Heart left ventricle (tissue), 16 donors: ENCODE data around the gene ZKSCAN5. TPM values are rescaled to one million over a fixed set of nuclear protein-coding genes. Genes with fewer than 3 reads are reported as not detected.

Source experiments
- ATAC-seq, 4 donors: fragments of 200-7000 bp; cut with Tn5 transposase; one replicate each; pipeline ENCODE4 v1.9.1; 2020 to 2022; ENCODE audit warnings: moderate library complexity in 4 of 4, mild to moderate bottlenecking in 3 of 4, moderate number of reproducible peaks in 1 of 4
- DNase-seq, 5 donors: peaks; one replicate each; pipeline ENCODE4 v3.0.0-alpha.2; 2020
- H3K27ac ChIP-seq, 12 donors: fragments of 200-600 bp; sonication (generic) in 4 of 12; one replicate each; pipeline versions ENCODE4 v1.5.0 to v1.8.0; 2016 to 2022; ENCODE audit warnings: mild to moderate bottlenecking in 2 of 12
- H3K27me3 ChIP-seq, 9 donors: fragments of 200-600 bp; sonication (generic) in 2 of 9; one replicate each; pipeline versions ENCODE4 v1.5.1 to v1.8.0; 2016 to 2022; ENCODE audit warnings: mild to moderate bottlenecking in 3 of 9
- H3K36me3 ChIP-seq, 9 donors: fragments of 200-600 bp; sonication (generic) in 2 of 9; one replicate each; pipeline versions ENCODE4 v1.5.0 to v1.8.0; 2018 to 2022; ENCODE audit warnings: mild to moderate bottlenecking in 2 of 9
- H3K4me1 ChIP-seq, 12 donors: fragments of 200-600 bp; sonication (generic) in 4 of 12; one replicate each; pipeline versions ENCODE4 v1.5.0 to v1.8.0; 2016 to 2022; ENCODE audit warnings: mild to moderate bottlenecking in 3 of 12
- H3K4me3 ChIP-seq, 12 donors: fragments of 200-600 bp; sonication (generic) in 4 of 12; one replicate each; pipeline versions ENCODE4 v1.5.0 to v1.8.0; 2017 to 2022; ENCODE audit warnings: mild to moderate bottlenecking in 9 of 12, moderate library complexity in 4 of 12
- H3K9me3 ChIP-seq, 12 donors: fragments of 200-600 bp; sonication (generic) in 4 of 12; one replicate each; pipeline versions ENCODE4 v1.5.0 to v1.8.0; 2016 to 2022; ENCODE audit warnings: mild to moderate bottlenecking in 1 of 12
- CTCF ChIP-seq, 12 donors: fragments of 200-600 bp; sonication (generic) in 4 of 12; IDR thresholded peaks; one replicate each; pipeline versions ENCODE4 v1.5.0 to v1.8.0; 2018 to 2022; ENCODE audit warnings: antibody characterized with exemption in 12 of 12, mild to moderate bottlenecking in 5 of 12
- POLR2A ChIP-seq, 2 donors: fragments of 450-650 bp; IDR thresholded peaks; one replicate each; pipeline ENCODE4 v1.6.1; 2017; ENCODE audit warnings: antibody characterized with exemption in 2 of 2, mild to moderate bottlenecking in 2 of 2, moderate library complexity in 2 of 2
- WGBS, 4 donors: extraction: QIAGEN DNeasy Blood & Tissue Kit in 2 of 4; methylation state at CpG; one replicate each; pipeline versions ENCODE4 v1.1.5 to v1.1.7; 2013 to 2018; 5-methylcytosine and 5-hydroxymethylcytosine counted together
- intact Hi-C, 10 donors: fragments of 100-400 bp; cut with DNase I; formaldehyde crosslinking; loops; one replicate each; pipeline versions ENCODE4 v1.11.1 to v1.14.2; 2022
- polyA plus RNA-seq, 2 donors: library from polyadenylated mRNA; stranded (reverse); fragments of 200-250 nt; gene quantifications; one replicate each; pipeline ENCODE4 v1.2.3, GENCODE V29; 2013
- total RNA-seq, 9 donors: library from RNA; depleted of rRNA in 2 of 9; stranded (reverse); fragments of >200 nt in 2 of 9; fragmentation: NEBNext Ultra II Directional in 3 of 9; extraction: Animal tissue kit (Norgen Biotek cat#: 25700) in 3 of 9; gene quantifications; one replicate each; pipeline versions ENCODE4 v1.1.0 to v1.2.4, GENCODE V29; 2016 to 2023
- donor health status: ischemic (EF 13 %, LVEDD 7.1; RV severe dilation, severe dysfunction).
- donor health status: healthy with polysubstance abuse.
- donor health status: DM: no; HTN: yes; CAD: no.
- donor health status: DM: no; HTN: no; CAD: no.
- donor health status: ischemic (EF 25% LVEDD 6.9; RV normal size, moderate dysfunction).
- donor health status: ischemic (EF 25% LVEDD 5.7; RV mildly dilated, moderate dysfunction).
- donor health status: healthy.
- donor health status: DM: yes; HTN: yes; CAD: no.
- donor health status: ischemic (EF 35%, LVEDD 5.7; RV mildly dilated, moderate dysfunction).
- donor health status: nonischemic (EF 11% LVEDD 7.7; RV severe dilation, severe dysfunction).
- donor health status: DM: yes; HTN: yes; CAD: no.
- donor health status: PGD.
- donor health status: ischemic (EF 29% LVEDD 5.4; RV normal size, mild dysfunction).
- donor health status: nonischemic (EF 23%, LVEDD 6.1; RV moderate dilation, normal function).

ZKSCAN5 gene
- total and polyA plus RNA-seq, 11 donors = 2.1 to 9.6 (median 6.2) TPM

GRCh38 chr7:99557196-99557607 lies 52.7 kb downstream of the ZKSCAN5 start:
- intact Hi-C loops = loop anchor here in 8 of 10 donors (5.0 to 10.0 kb wide), 4 partner anchors 45 to 122 kb away; partner anchors contain the start of genes ZKSCAN5 (in 6 of the 8), ZNF394 (in 6 of the 8), CPSF4 (in 1 of the 8) and PTCD1 (in 1 of the 8)
- DNase-seq (no peak), ATAC-seq (no peak)
- peaks cover 0 to 40% (median 31%) of the 10 kb centered on the region in 12 donors for H3K4me1 ChIP-seq
- TF ChIP-seq POLR2A (IDR thresholded peaks at IDR 0.05) (no peak), CTCF (IDR thresholded peaks at IDR 0.05) (no peak)
- no peaks in the 10 kb centered on the region for H3K27me3 ChIP-seq
- WGBS, 4 donors = 75 to 80% (median 76%) methylated on average over 4 of the region's 4 CpGs
- H3K36me3 ChIP-seq = peaks cover 0 to 58% (median 37%) of the 10 kb centered on the region in 9 donors
- peak overlapping the region in 10 of 12 donors; percentile 83 to 99 (median 89) for H3K4me3 ChIP-seq
- H3K27ac ChIP-seq = peak overlapping the region in 10 of 12 donors; percentile 95 to 99 (median 96)
- H3K9me3 ChIP-seq = no peaks in the 10 kb centered on the region

GRCh38 chr7:99557940-99558305 lies 53.5 kb downstream of the ZKSCAN5 start:
- no peak for TF ChIP-seq POLR2A (IDR thresholded peaks at IDR 0.05)
- peak in 1 of 12 donors; percentile 6 for TF ChIP-seq CTCF (IDR thresholded peaks at IDR 0.05)
- Histone ChIP-seq H3K36me3 (peaks cover 0 to 66% (median 44%) of the 10 kb centered on the region in 9 donors), H3K9me3 (no peaks in the 10 kb centered on the region), H3K4me3 (peak overlapping the region; percentile 58 to 99 (median 88)), H3K27me3 (no peaks in the 10 kb centered on the region), H3K27ac (peak overlapping the region; percentile 91 to 99 (median 96)), H3K4me1 (peaks cover 0 to 39% (median 24%) of the 10 kb centered on the region in 12 donors)
- intact Hi-C loops = loop anchor here in 9 of 10 donors (1.0 to 10.0 kb wide), 6 partner anchors 46 to 123 kb away; partner anchors contain the start of genes ZKSCAN5 (in 6 of the 9), ZNF394 (in 6 of the 9), ZSCAN25 (in 2 of the 9) and CPSF4 (in 1 of the 9)
- 1 to 3% (median 1%) methylated on average over 17 of the region's 17 CpGs for WGBS, 4 donors
- ATAC-seq = peak in 2 of 4 donors; percentile 60 to 73
- no peak for DNase-seq

- intact Hi-C loops = loop anchor here in 9 of 10 donors (1.0 to 10.0 kb wide), 6 partner anchors 46 to 124 kb away; partner anchors contain the start of genes ZKSCAN5 (in 6 of the 9), ZNF394 (in 6 of the 9), ZSCAN25 (in 2 of the 9) and CPSF4 (in 1 of the 9)
- Histone ChIP-seq H3K27me3 (no peaks in the 10 kb centered on the region), H3K36me3 (peaks cover 0 to 67% (median 50%) of the 10 kb centered on the region in 9 donors), H3K4me3 (peak within 1 kb of the TSS; percentile 58 to 99 (median 88)), H3K4me1 (peaks cover 0 to 46% (median 23%) of the 10 kb centered on the region in 12 donors), H3K27ac (peak within 1 kb of the TSS; percentile 91 to 99 (median 96)), H3K9me3 (no peaks in the 10 kb centered on the region)
- DNase-seq (peak; percentile 93 to 95 (median 94)), ATAC-seq (peak; percentile 96 to 98 (median 98))
- 0 to 1% (median 0%) methylated on average over 8 to 73 of the region's 73 CpGs for WGBS, 4 donors
- TF ChIP-seq POLR2A (IDR thresholded peaks at IDR 0.05) = peak in 1 of 2 donors; percentile 70
- TF ChIP-seq CTCF (IDR thresholded peaks at IDR 0.05) = peak in 2 of 12 donors; percentile 2 to 6
These were observed 54.1 kb downstream of the ZKSCAN5 start, which contains the start of gene ZNF655 for GRCh38 chr7:99558306-99559174. ZNF655 (plus strand) TSS chr7:99558642; CDS start chr7:99560560, 1,918 bp downstream.
